22Rv1 (cell line): Measurements from ENCODE around the gene APC2.

Source experiments
- H3K27ac ChIP-seq: fragments of 450-650 bp; 2 replicates; pipeline ENCODE4 v1.5.1; 2017
- ZFX ChIP-seq: fragments of 450-650 bp; IDR thresholded peaks from 2 replicates; pipeline ENCODE4 v1.6.1; 2017; ENCODE audit warnings: antibody characterized with exemption, borderline replicate concordance
- TF ChIP-seq, protein P1 (sequence below): fragments of 450-650 bp; IDR thresholded peaks from 2 replicates; pipeline ENCODE4 v1.5.1; 2017; ENCODE audit warnings: mild to moderate bottlenecking

The APC2 gene

DNA sequence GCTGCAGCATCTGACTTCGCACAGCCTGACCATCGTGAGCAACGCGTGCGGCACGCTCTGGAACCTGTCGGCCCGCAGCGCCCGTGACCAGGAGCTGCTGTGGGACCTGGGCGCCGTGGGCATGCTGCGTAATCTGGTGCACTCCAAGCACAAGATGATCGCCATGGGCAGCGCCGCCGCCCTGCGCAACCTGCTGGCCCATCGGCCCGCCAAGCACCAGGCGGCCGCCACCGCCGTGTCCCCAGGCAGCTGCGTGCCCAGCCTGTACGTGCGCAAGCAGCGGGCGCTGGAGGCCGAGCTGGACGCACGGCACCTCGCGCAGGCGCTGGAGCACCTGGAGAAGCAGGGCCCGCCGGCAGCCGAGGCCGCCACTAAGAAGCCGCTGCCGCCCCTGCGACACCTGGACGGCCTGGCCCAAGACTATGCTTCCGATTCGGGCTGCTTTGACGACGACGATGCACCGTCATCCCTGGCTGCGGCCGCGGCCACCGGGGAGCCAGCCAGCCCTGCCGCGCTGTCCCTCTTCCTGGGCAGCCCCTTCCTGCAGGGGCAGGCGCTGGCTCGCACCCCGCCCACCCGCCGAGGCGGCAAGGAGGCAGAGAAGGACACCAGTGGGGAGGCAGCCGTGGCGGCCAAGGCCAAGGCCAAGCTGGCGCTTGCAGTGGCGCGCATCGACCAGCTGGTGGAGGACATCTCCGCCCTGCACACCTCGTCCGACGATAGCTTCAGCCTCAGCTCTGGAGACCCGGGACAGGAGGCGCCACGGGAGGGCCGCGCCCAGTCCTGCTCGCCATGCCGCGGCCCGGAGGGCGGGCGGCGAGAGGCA is 15.5 kb downstream of the APC2 start:
- TF ChIP-seq, protein P1, sequence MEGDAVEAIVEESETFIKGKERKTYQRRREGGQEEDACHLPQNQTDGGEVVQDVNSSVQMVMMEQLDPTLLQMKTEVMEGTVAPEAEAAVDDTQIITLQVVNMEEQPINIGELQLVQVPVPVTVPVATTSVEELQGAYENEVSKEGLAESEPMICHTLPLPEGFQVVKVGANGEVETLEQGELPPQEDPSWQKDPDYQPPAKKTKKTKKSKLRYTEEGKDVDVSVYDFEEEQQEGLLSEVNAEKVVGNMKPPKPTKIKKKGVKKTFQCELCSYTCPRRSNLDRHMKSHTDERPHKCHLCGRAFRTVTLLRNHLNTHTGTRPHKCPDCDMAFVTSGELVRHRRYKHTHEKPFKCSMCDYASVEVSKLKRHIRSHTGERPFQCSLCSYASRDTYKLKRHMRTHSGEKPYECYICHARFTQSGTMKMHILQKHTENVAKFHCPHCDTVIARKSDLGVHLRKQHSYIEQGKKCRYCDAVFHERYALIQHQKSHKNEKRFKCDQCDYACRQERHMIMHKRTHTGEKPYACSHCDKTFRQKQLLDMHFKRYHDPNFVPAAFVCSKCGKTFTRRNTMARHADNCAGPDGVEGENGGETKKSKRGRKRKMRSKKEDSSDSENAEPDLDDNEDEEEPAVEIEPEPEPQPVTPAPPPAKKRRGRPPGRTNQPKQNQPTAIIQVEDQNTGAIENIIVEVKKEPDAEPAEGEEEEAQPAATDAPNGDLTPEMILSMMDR: no peak
- TF ChIP-seq ZFX: no peak
- no peak overlapping the region for H3K27ac ChIP-seq

DNA sequence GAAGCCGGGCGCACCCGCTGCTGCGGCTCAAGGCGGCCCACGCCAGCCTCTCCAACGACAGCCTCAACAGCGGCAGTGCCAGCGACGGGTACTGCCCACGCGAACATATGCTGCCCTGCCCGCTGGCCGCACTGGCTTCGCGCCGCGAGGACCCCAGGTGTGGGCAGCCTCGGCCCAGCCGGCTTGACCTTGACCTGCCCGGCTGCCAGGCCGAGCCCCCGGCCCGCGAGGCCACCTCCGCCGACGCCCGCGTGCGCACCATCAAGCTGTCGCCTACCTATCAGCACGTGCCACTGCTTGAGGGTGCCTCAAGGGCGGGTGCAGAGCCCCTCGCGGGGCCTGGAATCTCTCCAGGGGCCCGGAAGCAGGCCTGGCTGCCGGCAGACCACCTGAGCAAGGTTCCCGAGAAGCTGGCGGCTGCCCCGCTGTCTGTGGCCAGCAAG is 16.1 kb downstream of the APC2 start:
- TF ChIP-seq, protein P1: no peak
- TF ChIP-seq ZFX: no peak
- H3K27ac ChIP-seq: no peak overlapping the region

DNA sequence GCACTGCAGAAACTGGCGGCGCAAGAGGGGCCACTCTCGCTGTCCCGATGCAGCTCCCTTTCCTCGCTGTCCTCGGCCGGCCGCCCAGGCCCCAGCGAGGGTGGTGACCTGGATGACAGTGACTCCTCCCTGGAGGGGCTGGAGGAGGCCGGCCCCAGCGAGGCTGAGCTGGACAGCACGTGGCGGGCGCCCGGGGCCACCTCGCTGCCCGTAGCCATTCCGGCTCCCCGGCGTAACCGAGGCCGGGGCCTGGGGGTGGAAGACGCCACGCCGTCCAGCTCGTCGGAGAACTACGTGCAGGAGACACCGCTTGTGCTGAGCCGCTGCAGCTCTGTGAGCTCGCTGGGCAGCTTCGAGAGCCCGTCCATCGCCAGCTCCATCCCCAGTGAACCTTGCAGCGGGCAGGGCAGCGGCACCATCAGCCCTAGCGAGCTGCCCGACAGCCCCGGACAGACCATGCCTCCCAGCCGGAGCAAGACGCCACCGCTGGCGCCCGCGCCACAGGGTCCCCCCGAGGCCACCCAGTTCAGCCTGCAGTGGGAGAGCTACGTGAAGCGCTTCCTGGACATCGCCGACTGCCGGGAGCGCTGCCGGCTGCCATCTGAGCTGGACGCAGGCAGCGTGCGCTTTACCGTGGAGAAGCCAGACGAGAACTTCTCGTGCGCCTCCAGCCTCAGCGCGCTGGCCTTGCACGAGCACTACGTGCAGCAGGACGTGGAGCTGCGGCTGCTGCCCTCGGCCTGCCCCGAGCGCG is 16.7 kb downstream of the APC2 start:
- H3K27ac ChIP-seq: no peak overlapping the region
- no peak for TF ChIP-seq ZFX
- TF ChIP-seq, protein P1: no peak

DNA sequence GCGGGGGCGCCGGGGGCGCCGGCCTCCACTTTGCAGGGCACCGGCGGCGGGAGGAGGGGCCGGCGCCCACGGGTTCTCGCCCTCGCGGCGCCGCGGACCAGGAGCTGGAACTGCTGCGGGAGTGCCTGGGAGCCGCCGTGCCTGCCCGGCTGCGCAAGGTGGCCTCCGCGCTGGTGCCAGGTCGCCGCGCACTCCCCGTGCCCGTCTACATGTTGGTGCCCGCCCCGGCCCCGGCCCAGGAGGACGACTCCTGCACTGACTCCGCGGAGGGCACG is 17.2 kb downstream of the APC2 start:
- H3K27ac ChIP-seq: no peak overlapping the region
- TF ChIP-seq, protein P1: no peak
- TF ChIP-seq ZFX: no peak

DNA sequence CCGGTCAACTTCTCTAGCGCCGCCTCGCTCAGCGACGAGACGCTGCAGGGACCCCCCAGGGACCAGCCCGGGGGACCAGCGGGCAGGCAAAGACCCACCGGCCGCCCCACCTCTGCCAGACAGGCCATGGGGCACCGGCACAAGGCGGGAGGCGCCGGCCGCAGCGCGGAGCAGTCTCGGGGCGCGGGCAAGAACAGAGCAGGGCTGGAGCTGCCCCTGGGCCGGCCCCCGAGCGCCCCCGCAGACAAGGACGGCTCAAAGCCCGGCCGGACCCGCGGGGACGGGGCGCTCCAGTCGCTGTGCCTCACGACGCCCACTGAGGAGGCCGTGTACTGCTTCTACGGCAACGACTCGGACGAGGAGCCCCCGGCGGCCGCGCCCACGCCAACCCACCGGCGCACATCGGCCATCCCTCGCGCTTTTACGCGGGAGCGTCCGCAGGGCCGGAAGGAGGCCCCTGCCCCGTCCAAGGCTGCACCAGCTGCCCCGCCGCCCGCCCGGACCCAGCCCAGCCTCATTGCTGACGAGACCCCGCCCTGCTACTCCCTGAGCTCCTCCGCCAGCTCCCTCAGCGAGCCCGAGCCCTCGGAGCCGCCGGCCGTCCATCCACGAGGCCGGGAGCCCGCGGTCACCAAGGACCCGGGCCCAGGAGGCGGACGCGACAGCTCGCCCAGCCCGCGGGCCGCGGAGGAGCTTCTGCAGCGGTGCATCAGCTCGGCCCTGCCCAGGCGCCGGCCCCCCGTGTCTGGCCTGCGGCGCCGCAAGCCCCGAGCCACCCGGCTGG is 17.8 kb downstream of the APC2 start:
- TF ChIP-seq ZFX: no peak
- TF ChIP-seq, protein P1: no peak

DNA sequence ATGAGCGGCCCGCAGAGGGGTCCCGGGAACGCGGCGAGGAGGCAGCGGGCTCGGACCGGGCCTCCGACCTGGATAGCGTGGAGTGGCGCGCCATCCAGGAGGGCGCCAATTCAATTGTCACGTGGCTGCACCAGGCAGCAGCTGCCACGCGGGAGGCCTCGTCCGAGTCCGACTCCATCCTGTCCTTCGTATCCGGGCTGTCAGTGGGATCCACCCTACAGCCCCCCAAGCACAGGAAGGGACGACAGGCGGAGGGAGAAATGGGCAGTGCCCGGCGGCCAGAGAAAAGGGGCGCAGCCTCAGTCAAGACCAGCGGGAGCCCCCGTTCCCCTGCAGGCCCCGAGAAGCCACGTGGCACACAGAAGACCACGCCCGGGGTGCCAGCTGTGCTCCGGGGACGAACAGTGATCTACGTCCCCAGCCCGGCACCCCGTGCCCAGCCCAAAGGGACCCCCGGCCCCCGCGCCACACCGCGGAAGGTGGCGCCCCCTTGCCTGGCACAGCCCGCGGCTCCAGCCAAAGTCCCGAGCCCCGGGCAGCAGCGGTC is 18.4 kb downstream of the APC2 start:
- TF ChIP-seq ZFX: no peak
- TF ChIP-seq, protein P1: no peak
- peak overlapping the region; percentile 86; the same call in 1 of the 2 replicates for H3K27ac ChIP-seq

More for the DNA sequence above, 17.8 kb downstream of the APC2 start:
- no peak overlapping the region for H3K27ac ChIP-seq
